HUES6 (cell line): ENCODE data around the gene ARL15.

Source experiments
- H3K27ac ChIP-seq: 2 replicates; pipeline ENCODE4 v1.7.0; 2013; ENCODE audit warnings: low read depth, mild to moderate bottlenecking, low read length, inconsistent platforms
- H3K27me3 ChIP-seq: 2 replicates; pipeline ENCODE4 v1.6.1; 2013; ENCODE audit warnings: low read length; ENCODE audit not compliant: control insufficient read depth, insufficient read depth
- H3K36me3 ChIP-seq: 2 replicates; pipeline ENCODE4 v1.6.1; 2013; ENCODE audit warnings: low read length; ENCODE audit not compliant: control insufficient read depth, insufficient read depth
- H3K4me1 ChIP-seq: 2 replicates; pipeline ENCODE4 v1.6.1; 2013; ENCODE audit warnings: low read length; ENCODE audit not compliant: control insufficient read depth, insufficient read depth
- H3K4me3 ChIP-seq: 2 replicates; pipeline ENCODE4 v1.5.1; 2013; ENCODE audit warnings: low read depth, low read length
- H3K9ac ChIP-seq: one replicate; pipeline ENCODE4 v1.6.1; 2013; ENCODE audit warnings: mild to moderate bottlenecking, low read length
- H3K9me3 ChIP-seq: 2 replicates; pipeline ENCODE4 v1.6.1; 2013; ENCODE audit warnings: low read depth, low read length; ENCODE audit not compliant: control insufficient read depth, insufficient read depth

Gene ARL15

GRCh38 chr5:53924392-53924791 lies 386.0 kb downstream of the ARL15 start:
- no peaks in the 10 kb centered on the region for H3K36me3 ChIP-seq
- H3K4me3 ChIP-seq = no peak overlapping the region
- H3K9ac ChIP-seq = no peak overlapping the region
- no peaks in the 10 kb centered on the region for H3K27me3 ChIP-seq
- H3K27ac ChIP-seq = no peak overlapping the region
- H3K4me1 ChIP-seq = 0 out of 2 replicates have a peak, but pooled peaks cover 4% of the 10 kb centered on the region
- H3K9me3 ChIP-seq = no peaks in the 10 kb centered on the region

DNA sequence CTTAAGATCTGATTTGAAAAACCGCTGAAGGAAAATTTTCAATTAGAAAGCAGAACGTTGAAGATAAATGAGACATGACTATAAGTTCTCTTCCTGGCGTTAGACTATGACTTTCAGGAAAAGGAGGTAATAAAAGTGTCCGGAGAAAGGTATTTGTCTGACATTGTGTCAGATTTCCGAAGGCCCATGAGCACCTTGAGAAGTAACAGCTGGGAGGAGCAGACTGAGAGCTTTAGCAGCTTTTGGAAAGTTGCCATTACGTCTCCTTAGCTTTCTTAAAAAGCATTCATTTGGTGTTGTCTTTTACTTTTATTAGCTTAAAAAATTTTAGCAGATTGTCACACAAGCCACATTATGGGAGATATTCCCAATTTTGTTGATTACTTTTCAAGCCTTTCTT lies 386.4 kb downstream of the ARL15 start:
- Histone ChIP-seq H3K4me3 (no peak overlapping the region), H3K36me3 (no peaks in the 10 kb centered on the region), H3K9me3 (no peaks in the 10 kb centered on the region), H3K9ac (no peak overlapping the region), H3K27ac (no peak overlapping the region), H3K27me3 (no peaks in the 10 kb centered on the region), H3K4me1 (0 out of 2 replicates have a peak, but pooled peaks cover 4% of the 10 kb centered on the region)

DNA sequence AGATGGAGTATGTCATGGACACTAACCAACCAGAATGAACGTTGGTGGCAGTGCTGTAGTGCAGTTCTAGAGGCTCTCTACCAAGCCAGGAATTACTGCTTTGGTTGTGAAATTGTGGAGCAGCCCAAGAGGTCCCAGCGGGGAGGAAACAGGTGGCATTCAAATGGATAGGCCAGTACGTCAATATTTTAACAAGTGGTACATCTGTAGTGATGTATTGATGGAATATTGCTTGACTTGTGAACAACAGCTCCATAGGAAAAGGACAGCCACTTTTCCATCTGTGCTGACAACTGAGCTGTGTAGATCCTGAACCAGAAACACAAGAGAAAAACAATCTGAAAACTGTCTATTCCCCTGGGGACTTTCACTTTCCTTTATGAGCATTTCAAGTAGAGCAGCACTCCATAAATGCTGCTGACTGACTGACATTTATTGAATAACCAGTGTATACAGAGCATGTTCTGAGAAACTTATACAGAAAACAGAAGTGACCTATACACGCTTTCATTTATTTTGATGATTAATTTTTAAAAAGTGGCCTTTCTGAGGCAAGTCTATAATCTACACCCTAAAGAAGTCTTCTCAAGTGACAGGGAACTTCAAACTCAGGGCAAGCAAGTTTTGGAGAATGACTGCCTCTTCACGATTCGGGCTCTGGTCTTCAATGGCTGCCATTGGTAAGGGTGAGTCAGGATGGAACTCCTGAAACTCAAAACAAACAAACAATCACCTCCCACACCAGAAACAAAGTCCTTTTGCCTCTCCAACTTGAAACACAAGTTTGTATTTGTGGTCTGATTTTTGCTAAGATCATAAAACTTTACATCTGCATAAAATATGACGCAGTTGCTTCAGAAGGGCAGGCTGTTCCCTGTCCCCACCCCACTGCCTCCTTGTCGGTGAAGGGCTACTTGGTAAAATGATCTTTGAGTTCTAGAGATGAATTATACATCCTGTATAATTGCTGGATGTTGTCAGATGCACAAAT lies 387.6 kb downstream of the ARL15 start:
- Histone ChIP-seq H3K36me3 (no peaks in the 10 kb centered on the region), H3K4me3 (no peak overlapping the region), H3K9ac (no peak overlapping the region), H3K9me3 (no peaks in the 10 kb centered on the region), H3K27me3 (no peaks in the 10 kb centered on the region), H3K27ac (no peak overlapping the region), H3K4me1 (no peaks in the 10 kb centered on the region)

DNA sequence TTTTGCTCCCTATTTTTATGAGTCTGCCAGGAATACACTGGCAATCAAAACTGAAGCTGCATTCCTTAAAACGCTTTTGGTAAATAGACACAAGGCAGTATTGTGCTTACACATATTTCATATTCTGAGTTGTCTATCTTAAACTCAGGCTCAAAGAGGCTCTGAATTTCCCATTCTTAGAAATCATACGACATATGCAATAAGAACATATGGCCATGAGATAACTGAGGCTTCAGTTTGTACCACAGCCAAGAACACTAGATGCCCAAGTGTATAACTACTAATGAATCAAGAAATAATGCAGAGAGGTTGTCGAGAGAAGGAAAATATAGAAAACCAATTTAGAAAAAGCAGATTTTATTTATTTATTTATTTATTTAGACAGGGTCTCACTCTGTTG lies 392.5 kb downstream of the ARL15 start:
- Histone ChIP-seq H3K4me3 (no peak overlapping the region), H3K27me3 (no peaks in the 10 kb centered on the region), H3K4me1 (peaks cover 7% of the 10 kb centered on the region; the same call in 1 of the 2 replicates), H3K27ac (no peak overlapping the region), H3K36me3 (no peaks in the 10 kb centered on the region), H3K9ac (no peak overlapping the region), H3K9me3 (no peaks in the 10 kb centered on the region)

DNA sequence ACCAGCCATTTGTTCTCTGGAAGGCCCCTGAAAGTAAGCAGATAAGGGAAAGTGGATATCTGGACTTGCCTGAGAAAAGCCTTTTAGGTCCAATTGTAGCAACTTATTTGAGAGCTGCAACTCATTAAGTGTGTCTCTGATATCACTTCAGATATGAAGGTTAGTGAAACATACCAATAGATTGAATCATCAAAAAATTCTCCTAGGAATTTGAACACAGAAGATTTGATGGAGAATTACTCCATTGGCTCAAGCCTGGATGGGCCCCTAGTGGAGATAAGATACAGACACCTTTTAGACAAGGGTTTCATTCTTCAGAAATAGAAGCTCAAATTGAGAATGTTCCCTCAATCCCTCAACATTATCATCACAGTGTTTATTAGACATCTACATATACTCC lies 393.3 kb downstream of the ARL15 start:
- Histone ChIP-seq H3K9me3 (no peaks in the 10 kb centered on the region), H3K27ac (no peak overlapping the region), H3K4me3 (no peak overlapping the region), H3K27me3 (no peaks in the 10 kb centered on the region), H3K9ac (no peak overlapping the region), H3K4me1 (peaks cover 7% of the 10 kb centered on the region; the same call in 1 of the 2 replicates), H3K36me3 (no peaks in the 10 kb centered on the region)

GRCh38 chr5:53915120-53915519 lies 395.3 kb downstream of the ARL15 start:
- no peaks in the 10 kb centered on the region for H3K27me3 ChIP-seq
- no peak overlapping the region for H3K4me3 ChIP-seq
- no peak overlapping the region for H3K27ac ChIP-seq
- H3K36me3 ChIP-seq = no peaks in the 10 kb centered on the region
- H3K9ac ChIP-seq = no peak overlapping the region
- H3K9me3 ChIP-seq = no peaks in the 10 kb centered on the region
- peaks cover 7% of the 10 kb centered on the region; the same call in 1 of the 2 replicates for H3K4me1 ChIP-seq

DNA sequence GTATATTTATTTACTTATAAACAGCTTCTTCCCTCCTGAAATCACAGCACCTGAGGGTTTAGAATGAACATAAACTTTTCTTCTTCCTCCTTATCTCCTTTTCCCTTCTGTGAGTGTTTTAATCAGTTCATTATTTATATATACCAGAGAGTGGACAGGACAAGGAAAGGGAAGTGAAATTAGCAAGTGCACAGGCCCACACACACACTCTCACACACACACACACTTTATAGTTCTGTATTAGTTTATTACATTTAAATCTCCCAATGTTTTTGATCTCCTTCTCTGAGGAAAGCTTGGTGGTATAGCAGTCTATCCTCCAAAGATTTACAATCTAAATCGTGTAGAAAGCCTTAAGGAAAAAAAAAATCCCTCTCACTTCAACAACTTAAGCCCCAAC lies 396.4 kb downstream of the ARL15 start:
- Histone ChIP-seq H3K27ac (no peak overlapping the region), H3K9me3 (no peaks in the 10 kb centered on the region), H3K9ac (no peak overlapping the region), H3K4me3 (no peak overlapping the region), H3K36me3 (no peaks in the 10 kb centered on the region), H3K4me1 (peaks cover 7% of the 10 kb centered on the region; the same call in 1 of the 2 replicates), H3K27me3 (no peaks in the 10 kb centered on the region)

DNA sequence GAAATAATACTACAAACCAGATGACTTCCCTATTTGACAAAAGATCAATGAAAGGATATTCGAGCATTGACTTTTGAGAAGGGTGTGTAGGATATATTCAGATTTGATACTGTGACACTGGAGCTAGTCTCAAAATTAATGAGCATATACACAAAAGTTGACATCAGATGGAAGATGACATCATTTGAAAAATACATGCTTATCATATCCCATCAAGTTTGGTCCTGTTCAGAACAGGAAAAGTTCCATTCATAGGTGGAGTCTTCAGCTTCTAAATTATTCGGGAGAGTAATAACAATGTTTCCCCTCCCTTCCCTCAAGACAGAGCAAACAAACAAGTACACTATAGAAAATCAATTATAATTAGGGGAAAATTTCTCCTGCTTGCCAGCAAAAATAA lies 401.6 kb downstream of the ARL15 start:
- Histone ChIP-seq H3K4me3 (no peak overlapping the region), H3K27me3 (no peaks in the 10 kb centered on the region), H3K27ac (no peak overlapping the region), H3K36me3 (no peaks in the 10 kb centered on the region), H3K9ac (no peak overlapping the region), H3K4me1 (no peaks in the 10 kb centered on the region), H3K9me3 (no peaks in the 10 kb centered on the region)

GRCh38 chr5:53907827-53908226 lies 402.5 kb downstream of the ARL15 start:
- H3K9me3 ChIP-seq = no peaks in the 10 kb centered on the region
- no peaks in the 10 kb centered on the region for H3K4me1 ChIP-seq
- H3K27ac ChIP-seq = no peak overlapping the region
- H3K27me3 ChIP-seq = no peaks in the 10 kb centered on the region
- no peaks in the 10 kb centered on the region for H3K36me3 ChIP-seq
- no peak overlapping the region for H3K4me3 ChIP-seq
- no peak overlapping the region for H3K9ac ChIP-seq

GRCh38 chr5:53906736-53907135 lies 403.6 kb downstream of the ARL15 start:
- no peaks in the 10 kb centered on the region for H3K36me3 ChIP-seq
- H3K9me3 ChIP-seq = no peaks in the 10 kb centered on the region
- H3K4me3 ChIP-seq = no peak overlapping the region
- H3K9ac ChIP-seq = no peak overlapping the region
- H3K27me3 ChIP-seq = no peaks in the 10 kb centered on the region
- H3K27ac ChIP-seq = no peak overlapping the region
- H3K4me1 ChIP-seq = no peaks in the 10 kb centered on the region

GRCh38 chr5:53902296-53902907 lies 408.0 kb downstream of the ARL15 start:
- Histone ChIP-seq H3K9me3 (0 out of 2 replicates have a peak, but pooled peaks cover 2% of the 10 kb centered on the region), H3K9ac (no peak overlapping the region), H3K27ac (no peak overlapping the region), H3K36me3 (no peaks in the 10 kb centered on the region), H3K4me1 (no peaks in the 10 kb centered on the region), H3K4me3 (no peak overlapping the region), H3K27me3 (no peaks in the 10 kb centered on the region)
